Psoas muscle (tissue), 8 donors: Measurements from ENCODE around the gene CLECL1. TPM values are rescaled to one million over a fixed set of nuclear protein-coding genes. Genes with fewer than 3 reads are reported as not detected.

ENCODE experiments used
- ATAC-seq, 4 donors: fragments of 200-7000 bp; cut with Tn5 transposase; one replicate each; pipeline ENCODE4 v1.9.1; 2020; ENCODE audit warnings: moderate library complexity in 3 of 4, mild to moderate bottlenecking in 2 of 4
- DNase-seq, 2 donors: peaks; one replicate each; pipeline ENCODE4 v3.0.0-alpha.2; 2020
- H3K27ac ChIP-seq: fragments of 200-600 bp; one replicate; pipeline ENCODE4 v1.8.0; 2022
- H3K27me3 ChIP-seq, 3 donors: fragments of 200-600 bp in 1 of 3; one replicate each; pipeline versions ENCODE4 v1.6.1 to v1.8.0; 2013 to 2022; ENCODE audit warnings: low read length in 2 of 3, mild to moderate bottlenecking in 2 of 3, moderate library complexity in 1 of 3; ENCODE audit not compliant: insufficient read depth in 3 of 3
- H3K36me3 ChIP-seq, 2 donors: fragments of 200-600 bp in 1 of 2; one replicate each; pipeline versions ENCODE4 v1.6.1 to v1.8.0; 2013 to 2022; ENCODE audit warnings: low read depth in 1 of 2, mild to moderate bottlenecking in 1 of 2, moderate library complexity in 1 of 2; ENCODE audit not compliant: insufficient read depth in 1 of 2
- H3K4me1 ChIP-seq: fragments of 200-600 bp; one replicate; pipeline ENCODE4 v1.8.0; 2022
- H3K4me3 ChIP-seq: fragments of 200-600 bp; one replicate; pipeline ENCODE4 v1.8.0; 2022; ENCODE audit warnings: mild to moderate bottlenecking
- H3K9me3 ChIP-seq: fragments of 200-600 bp; one replicate; pipeline ENCODE4 v1.8.0; 2022
- CTCF ChIP-seq: fragments of 200-600 bp; IDR thresholded peaks from one replicate; pipeline ENCODE4 v1.8.0; 2022; ENCODE audit warnings: antibody characterized with exemption
- WGBS, 3 donors: extraction: QIAGEN DNeasy Blood & Tissue Kit; methylation state at CpG; one replicate each; pipeline versions ENCODE4 v1.1.6 to v1.1.7; 2013; 5-methylcytosine and 5-hydroxymethylcytosine counted together
- intact Hi-C, 2 donors: fragments of 100-400 bp; cut with DNase I; formaldehyde crosslinking; loops; one replicate each; pipeline versions ENCODE4 v1.11.0 to v1.14.2; 2022
- polyA plus RNA-seq, 3 donors: library from polyadenylated mRNA; stranded (reverse); fragments of 200-250 nt; gene quantifications; one replicate each; pipeline ENCODE4 v1.2.3, GENCODE V29; 2013
- total RNA-seq, 4 donors: library from RNA; stranded (reverse); fragmentation: NEBNext Ultra II Directional in 2 of 4; extraction: Animal tissue kit (Norgen Biotek cat#: 25700) in 2 of 4; gene quantifications; one replicate each; pipeline versions ENCODE4 v1.2.1 to v1.2.4, GENCODE V29; 2021 to 2023
- donor health status: healthy with polysubstance abuse.
- donor health status: DM: no; HTN: no; CAD: no; lungs with moderate emphysema.
- donor health status: Bipolar disorder and iron deficiency.
- donor health status: healthy.
- donor health status: DM: yes; HTN: yes; CAD: no.
- donor health status: DM: no; HTN: no; CAD: no.
- donor health status: DM: no; HTN: no; CAD: no.
- donor health status: DM: yes; HTN: yes; CAD: no.

CLECL1 gene
- total and polyA plus RNA-seq, 7 donors, result 0.10 to 0.42 (median 0.28) TPM; not detected in 4

GRCh38 chr12:9736936-9737705 is 4.2 kb upstream of the CLECL1 start:
- DNase-seq (no peak), ATAC-seq (no peak)
- intact Hi-C loops, result no loop called here
- Histone ChIP-seq H3K27ac (peak overlapping the region; percentile 6), H3K9me3 (no peaks in the 10 kb centered on the region), H3K4me1 (no peaks in the 10 kb centered on the region), H3K4me3 (no peak overlapping the region), H3K36me3 (no peaks in the 10 kb centered on the region), H3K27me3 (no peaks in the 10 kb centered on the region)
- 15 to 37% (median 31%) methylated on average over 3 of the region's 3 CpGs for WGBS, 3 donors
- TF ChIP-seq CTCF, result no peak

GRCh38 chr12:9735601-9736000 is 2.7 kb upstream of the CLECL1 start:
- intact Hi-C loops, result no loop called here
- no peak for TF ChIP-seq CTCF
- Histone ChIP-seq H3K4me1 (no peaks in the 10 kb centered on the region), H3K4me3 (no peak overlapping the region), H3K9me3 (no peaks in the 10 kb centered on the region), H3K27me3 (no peaks in the 10 kb centered on the region), H3K36me3 (no peaks in the 10 kb centered on the region), H3K27ac (no peak overlapping the region)
- DNase-seq (no peak), ATAC-seq (no peak)
- 84 to 86% (median 85%) methylated on average over 3 of the region's 3 CpGs for WGBS, 3 donors

- Histone ChIP-seq H3K36me3 (no peaks in the 10 kb centered on the region), H3K27me3 (no peaks in the 10 kb centered on the region), H3K4me3 (no peak overlapping the region), H3K27ac (no peak overlapping the region), H3K9me3 (no peaks in the 10 kb centered on the region), H3K4me1 (no peaks in the 10 kb centered on the region)
- DNase-seq (no peak), ATAC-seq (no peak)
- no peak for TF ChIP-seq CTCF
- 84 to 93% (median 85%) methylated on average over 2 of the region's 2 CpGs for WGBS, 3 donors
- intact Hi-C loops, result no loop called here
Measured at GRCh38 chr12:9731797-9732196, 1.1 kb downstream of the CLECL1 start.

GRCh38 chr12:9731393-9731792 is 1.5 kb downstream of the CLECL1 start:
- Histone ChIP-seq H3K9me3 (no peaks in the 10 kb centered on the region), H3K27ac (no peak overlapping the region), H3K4me1 (no peaks in the 10 kb centered on the region), H3K36me3 (no peaks in the 10 kb centered on the region), H3K27me3 (no peaks in the 10 kb centered on the region), H3K4me3 (no peak overlapping the region)
- no peak for ATAC-seq
- WGBS, 3 donors, result 68 to 71% (median 70%) methylated on average over 6 of the region's 6 CpGs
- no peak for TF ChIP-seq CTCF
- no peak for DNase-seq
- intact Hi-C loops, result no loop called here

GRCh38 chr12:9730591-9730990 is 2.3 kb downstream of the CLECL1 start:
- intact Hi-C loops, result no loop called here
- Histone ChIP-seq H3K27me3 (no peaks in the 10 kb centered on the region), H3K9me3 (no peaks in the 10 kb centered on the region), H3K4me3 (no peak overlapping the region), H3K4me1 (no peaks in the 10 kb centered on the region), H3K27ac (no peak overlapping the region), H3K36me3 (no peaks in the 10 kb centered on the region)
- DNase-seq (no peak), ATAC-seq (no peak)
- 74 to 78% (median 78%) methylated on average over 6 of the region's 6 CpGs for WGBS, 3 donors
- no peak for TF ChIP-seq CTCF
